GM21825 (cell line): Measurements from ENCODE around the gene PDE4D.
A peak's percentile ranks its signal among the peaks of the same experiment; 100 is the strongest.
"Not testable (repeated sequence)": the region's sequence is repeated elsewhere in the genome, so short reads cannot be mapped to it uniquely, and the experiment has no call there.

Source experiments
- ATAC-seq: cut with Tn5 transposase; IDR thresholded peaks from one replicate; pipeline ENCODE4 v1.9.1; 2021; ENCODE audit warnings: mild to moderate bottlenecking, moderate library complexity; ENCODE audit not compliant: unreplicated experiment

PDE4D gene

DNA sequence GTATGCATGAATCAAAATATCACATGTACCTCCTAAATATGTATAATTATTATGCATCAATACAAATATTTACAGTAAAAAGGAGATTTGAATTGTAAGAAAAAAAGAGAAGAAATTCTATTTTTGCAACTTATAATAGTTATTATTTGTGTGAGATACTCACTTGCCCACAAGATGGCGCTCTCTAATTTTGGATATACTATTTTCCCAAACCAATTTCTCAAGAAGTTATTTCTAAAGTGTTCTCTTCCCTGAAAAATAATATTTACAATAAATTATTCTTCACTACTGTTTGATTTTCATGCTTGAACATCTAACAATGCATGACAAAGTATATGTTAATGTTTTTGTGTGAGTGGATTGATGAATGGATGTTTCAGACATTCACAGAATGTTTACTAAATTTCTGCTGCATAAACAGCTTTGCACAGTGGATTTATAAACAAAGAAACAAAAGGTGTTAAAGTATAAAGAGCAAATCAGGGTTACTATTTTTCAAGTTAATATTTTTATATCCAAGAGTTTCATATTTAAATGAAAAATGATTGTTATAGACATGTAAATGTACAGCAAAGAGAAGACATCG is 503.4 kb downstream of the PDE4D start:
- no peak for ATAC-seq

DNA sequence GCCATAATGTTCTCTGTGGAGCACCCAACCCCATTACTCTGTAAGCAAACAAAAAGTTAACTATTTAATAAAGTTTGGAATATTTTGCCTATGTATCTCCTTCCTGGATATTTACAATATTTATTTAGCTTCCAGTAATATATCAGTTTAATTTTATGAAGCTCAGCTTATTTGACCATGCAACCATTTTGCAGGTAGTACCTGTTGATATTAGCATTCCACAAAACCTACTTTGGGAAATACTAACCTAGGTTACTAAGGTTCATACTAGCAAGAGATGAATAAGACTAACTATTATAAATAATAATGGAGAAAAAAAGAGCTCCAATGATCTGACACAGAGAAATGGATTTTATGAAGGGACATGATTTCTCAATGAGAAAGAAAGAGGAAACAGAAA is 506.4 kb downstream of the PDE4D start:
- no peak for ATAC-seq

DNA sequence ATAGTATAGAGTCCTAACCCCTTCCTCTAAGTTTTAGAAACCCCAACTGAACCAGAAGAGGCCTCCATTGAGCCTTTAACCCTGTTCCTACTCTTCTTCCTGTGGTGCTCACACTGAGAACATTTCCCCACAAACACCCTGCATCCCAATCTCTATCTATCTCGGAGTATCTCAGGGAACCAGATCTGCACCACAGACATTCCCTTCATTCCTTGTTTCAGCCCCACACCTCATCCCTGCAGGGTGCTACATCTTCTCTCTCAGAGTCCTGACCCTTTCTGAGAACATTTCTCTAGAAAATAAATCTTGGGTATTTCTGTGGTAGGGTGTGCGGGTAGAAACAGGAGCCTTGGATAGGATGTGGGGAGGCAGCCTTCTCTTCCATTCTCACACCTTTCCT is 507.8 kb downstream of the PDE4D start:
- ATAC-seq, result no peak

- ATAC-seq, result peak; percentile 70
These were observed 513.1 kb downstream of the PDE4D start for GRCh38 chr5:59380350-59380951.

GRCh38 chr5:59374036-59374435 is 519.5 kb downstream of the PDE4D start:
- ATAC-seq, result not testable (repeated sequence)

GRCh38 chr5:59371525-59372127 is 521.9 kb downstream of the PDE4D start:
- no peak for ATAC-seq

GRCh38 chr5:59368951-59369350 is 524.6 kb downstream of the PDE4D start:
- no peak for ATAC-seq

GRCh38 chr5:59367791-59368394 is 525.6 kb downstream of the PDE4D start:
- ATAC-seq, result peak; percentile 60

DNA sequence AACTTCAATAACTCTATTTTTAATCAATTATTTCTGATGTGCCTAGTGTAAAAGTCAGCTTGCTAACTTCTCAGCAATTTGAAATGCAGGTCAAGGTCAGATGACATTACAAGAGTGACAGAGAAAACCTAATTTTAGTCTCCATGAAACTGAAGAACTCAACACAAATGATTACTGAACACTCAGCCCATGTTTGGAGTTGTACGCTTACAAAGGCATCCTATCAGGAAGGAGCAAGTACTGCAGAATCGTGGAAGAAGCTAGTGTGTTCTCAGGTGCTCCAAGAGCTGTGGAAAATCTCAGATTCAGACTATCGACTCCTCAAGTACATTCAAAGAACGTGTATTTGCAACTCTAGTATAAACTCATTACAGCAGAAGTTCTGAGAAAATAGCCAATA is 526.7 kb downstream of the PDE4D start:
- ATAC-seq, result no peak

- no peak for ATAC-seq
These were observed 531.1 kb downstream of the PDE4D start for GRCh38 chr5:59362438-59362837.

DNA sequence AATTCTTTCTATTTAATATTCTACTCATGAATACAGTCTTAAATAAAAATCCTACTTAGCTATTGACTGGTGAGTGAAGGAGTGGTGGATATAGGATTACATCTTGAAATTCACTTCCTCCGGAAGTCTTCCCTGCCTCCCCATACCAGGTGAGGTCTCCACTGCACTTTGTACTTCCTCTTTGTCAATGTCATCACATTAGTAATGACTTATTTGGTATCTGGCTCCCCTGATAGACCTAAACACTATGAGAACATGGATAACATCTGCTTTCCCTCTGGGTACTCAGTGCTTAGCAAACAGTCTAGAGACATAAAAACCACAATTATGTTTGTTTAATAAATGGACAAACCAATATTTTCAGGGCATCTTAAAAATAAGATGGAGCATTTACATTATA is 532.1 kb downstream of the PDE4D start:
- no peak for ATAC-seq

DNA sequence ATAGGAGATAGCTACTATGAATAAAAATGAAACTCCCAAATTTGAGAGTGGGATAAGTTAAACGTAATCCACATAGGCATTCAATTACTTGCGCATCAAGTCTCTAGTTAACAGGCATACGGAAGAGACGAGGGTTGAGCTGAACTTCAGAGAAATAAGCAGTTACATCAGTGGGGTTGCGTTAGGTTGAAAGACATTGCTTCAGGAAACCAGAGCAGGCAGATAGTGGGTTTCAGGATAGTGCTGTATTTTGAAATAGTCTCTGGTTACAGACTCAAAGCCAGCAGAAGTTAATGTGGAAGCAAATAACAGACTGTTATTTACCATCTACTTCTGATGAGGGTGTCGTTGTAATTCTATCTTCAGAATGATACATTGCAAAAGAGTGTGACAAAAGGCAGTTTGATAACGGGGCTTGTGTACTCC is 533.4 kb downstream of the PDE4D start:
- ATAC-seq, result no peak

GRCh38 chr5:59358005-59358861 is 535.3 kb downstream of the PDE4D start:
- ATAC-seq, result no peak

GRCh38 chr5:59357381-59357977 is 536.0 kb downstream of the PDE4D start:
- ATAC-seq, result no peak

DNA sequence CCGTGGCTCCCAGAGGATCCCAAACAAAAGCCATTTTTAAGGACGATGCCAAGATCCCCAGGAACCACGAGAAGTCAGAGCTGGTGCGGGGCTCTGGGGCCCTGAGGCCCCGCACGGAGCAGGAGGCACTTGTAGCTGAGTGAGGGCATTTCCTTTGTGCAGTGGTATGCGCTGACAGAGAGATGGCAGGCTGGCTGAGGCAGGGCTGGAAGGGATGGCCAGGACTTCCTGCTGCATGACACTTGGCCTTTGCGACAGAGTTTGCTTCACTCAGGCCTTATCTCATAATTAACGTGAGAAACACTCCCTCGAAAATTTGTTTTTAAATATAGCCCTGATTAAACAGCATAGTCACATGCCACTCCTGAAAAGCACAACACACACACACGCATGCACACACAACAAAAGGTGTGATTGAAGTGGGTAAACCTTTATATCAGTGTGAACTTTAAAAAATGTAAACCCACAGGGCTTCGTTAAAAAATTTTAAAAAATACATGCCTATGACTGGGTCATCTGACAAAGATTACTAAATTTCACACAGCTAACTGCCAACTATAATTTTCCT is 536.6 kb downstream of the PDE4D start:
- no peak for ATAC-seq

- ATAC-seq, result no peak
These were observed 538.7 kb downstream of the PDE4D start for GRCh38 chr5:59354811-59355210.

DNA sequence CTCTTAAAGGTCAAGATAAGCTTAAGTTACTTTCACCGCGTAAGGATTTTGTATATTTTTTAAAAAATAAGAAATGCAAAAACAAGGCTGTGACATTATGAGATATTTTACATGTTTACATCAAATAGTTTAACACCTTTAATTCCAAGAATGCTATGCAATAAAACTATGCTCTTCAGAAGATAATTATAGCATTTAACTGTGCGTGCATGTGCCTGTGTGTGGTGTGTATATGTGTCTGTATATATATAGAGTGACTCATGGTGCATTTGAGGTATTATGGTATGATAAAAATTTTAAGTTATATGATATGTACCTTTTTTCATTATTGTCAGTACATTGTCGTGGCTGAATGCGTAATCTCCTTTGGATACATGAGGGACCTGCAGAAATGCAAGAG is 539.3 kb downstream of the PDE4D start:
- no peak for ATAC-seq

DNA sequence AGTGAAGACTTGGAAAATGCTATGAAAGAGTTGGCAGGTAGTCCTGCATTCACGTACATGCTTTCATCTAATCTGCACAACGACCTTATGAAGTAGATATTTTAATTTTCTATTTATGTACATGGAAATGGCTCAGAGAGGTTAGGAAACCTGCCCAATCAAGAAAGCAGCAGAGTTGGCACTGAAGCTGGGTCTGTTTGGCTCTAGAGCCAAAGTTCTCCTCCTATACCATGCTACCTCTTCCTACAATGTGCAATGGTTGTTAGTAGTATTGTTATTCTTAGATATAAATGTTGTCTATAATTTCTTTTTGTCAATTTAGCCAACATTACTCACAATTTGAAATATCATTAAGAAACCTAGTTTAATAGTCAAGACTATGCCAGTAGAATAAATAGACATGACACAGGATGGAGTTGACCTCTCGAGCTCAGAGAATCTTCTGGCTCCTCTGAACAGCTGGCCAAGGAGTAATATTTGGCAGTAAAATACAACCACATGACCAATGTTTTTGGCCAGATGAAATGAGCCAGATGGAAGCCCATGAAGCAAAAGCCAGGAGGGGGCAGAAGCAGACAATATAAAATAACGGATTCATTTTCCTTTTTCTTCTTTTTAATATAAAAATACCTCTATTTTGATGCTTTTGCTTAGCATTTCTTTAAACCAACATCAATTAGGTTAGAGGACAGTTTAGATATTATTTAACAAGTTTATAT is 542.3 kb downstream of the PDE4D start:
- ATAC-seq, result no peak

GRCh38 chr5:59348189-59348588 is 545.3 kb downstream of the PDE4D start:
- ATAC-seq, result no peak

GRCh38 chr5:59346982-59347381 is 546.5 kb downstream of the PDE4D start:
- no peak for ATAC-seq
